Myocyte (in vitro differentiated cells): Measurements from ENCODE around the gene HEPACAM. TPM values are rescaled to one million over a fixed set of nuclear protein-coding genes. Genes with fewer than 3 reads are reported as not detected.

ENCODE experiments used
- DNase-seq: peaks from one replicate; pipeline ENCODE4 v3.0.0-alpha.2; 2012; ENCODE audit warnings: low read depth
- total RNA-seq: library from RNA; depleted of rRNA; stranded (reverse); fragments of >200 nt; gene quantifications from 2 replicates; pipeline ENCODE4 v1.2.3, GENCODE V29; 2014

HEPACAM gene
- total RNA-seq, 1 donor from 2014 or later: not detected

GRCh38 chr11:124869856-124870387, 65.9 kb downstream of the HEPACAM start:
- DNase-seq: no peak

- no peak for DNase-seq
These were observed 66.5 kb downstream of the HEPACAM start for GRCh38 chr11:124869331-124869730.

Other genes starting within 250 kb of the HEPACAM start
- gene NRGN, start 196.1 kb downstream of the HEPACAM start, total RNA-seq: not detected in 2 replicates
- not detected in 2 replicates for gene VSIG2, start 183.8 kb downstream of the HEPACAM start, total RNA-seq
- gene ESAM, start 173.8 kb downstream of the HEPACAM start, total RNA-seq: 0.08 and 0.26 TPM in 2 replicates
- 5.7 and 6.7 TPM in 2 replicates for gene MSANTD2, start 135.6 kb downstream of the HEPACAM start, total RNA-seq
- gene ROBO3, start 70.6 kb downstream of the HEPACAM start, total RNA-seq: 14.1 and 17.0 TPM in 2 replicates
- gene ROBO4, start 38.2 kb downstream of the HEPACAM start, total RNA-seq: 3.4 and 10.5 TPM in 2 replicates
- gene HEPN1, start 16.8 kb downstream of the HEPACAM start, total RNA-seq: not detected in 2 replicates
- 1.7 and 1.8 TPM in 2 replicates for gene CCDC15, start 18.2 kb upstream of the HEPACAM start, total RNA-seq
- gene SLC37A2, start 127.3 kb upstream of the HEPACAM start, total RNA-seq: 0.99 and 1.0 TPM in 2 replicates
- gene TMEM218, start 175.6 kb upstream of the HEPACAM start, total RNA-seq: 24.4 and 30.8 TPM in 2 replicates
- 20.2 and 22.1 TPM in 2 replicates for gene PKNOX2, start 228.7 kb upstream of the HEPACAM start, total RNA-seq